HG02840 (cell line): ENCODE results near the gene ARHGAP25.

Source experiments
- ATAC-seq: cut with Tn5 transposase; IDR thresholded peaks from one replicate; pipeline ENCODE4 v1.9.1; 2021; ENCODE audit warnings: mild to moderate bottlenecking, moderate library complexity, moderate number of reproducible peaks; ENCODE audit not compliant: unreplicated experiment, low FRiP score

The ARHGAP25 gene

DNA sequence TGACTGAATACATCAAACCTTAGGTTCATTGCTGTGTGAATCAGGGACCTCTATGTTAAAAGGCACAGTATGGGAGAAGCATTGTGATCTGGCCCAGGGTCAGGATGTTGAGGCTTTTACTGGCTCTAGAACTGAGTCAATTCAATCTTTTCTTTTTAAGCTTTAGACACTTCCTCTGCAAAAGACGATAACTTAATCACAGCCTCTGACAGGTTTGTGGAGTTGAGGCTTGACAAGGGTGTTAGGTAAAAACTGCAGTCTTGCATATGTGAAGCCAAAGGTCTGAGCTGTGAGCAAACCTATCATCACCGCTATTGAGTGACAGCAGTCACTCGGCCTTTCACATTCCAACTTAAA is 17.3 kb upstream of the ARHGAP25 start:
- ATAC-seq = no peak

DNA sequence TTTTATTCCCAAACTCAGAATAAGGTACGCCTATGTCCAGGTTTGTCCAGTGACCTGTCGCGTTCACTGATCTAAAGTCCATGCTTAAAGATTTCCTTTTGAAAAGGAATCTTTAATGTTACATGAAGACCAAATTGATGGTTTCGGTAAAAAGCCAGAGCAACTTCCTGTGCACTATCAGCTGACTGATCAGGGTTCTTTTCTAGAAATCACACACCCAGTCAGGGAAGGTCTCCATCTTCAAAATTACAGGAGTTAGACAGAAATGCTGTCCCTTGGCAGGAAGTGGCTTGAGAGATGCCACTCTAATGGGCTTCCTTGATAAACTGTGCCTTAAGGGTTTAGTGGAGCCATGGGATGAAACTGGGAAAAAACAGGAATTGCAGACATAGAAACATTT is 14.7 kb upstream of the ARHGAP25 start:
- ATAC-seq = no peak

DNA sequence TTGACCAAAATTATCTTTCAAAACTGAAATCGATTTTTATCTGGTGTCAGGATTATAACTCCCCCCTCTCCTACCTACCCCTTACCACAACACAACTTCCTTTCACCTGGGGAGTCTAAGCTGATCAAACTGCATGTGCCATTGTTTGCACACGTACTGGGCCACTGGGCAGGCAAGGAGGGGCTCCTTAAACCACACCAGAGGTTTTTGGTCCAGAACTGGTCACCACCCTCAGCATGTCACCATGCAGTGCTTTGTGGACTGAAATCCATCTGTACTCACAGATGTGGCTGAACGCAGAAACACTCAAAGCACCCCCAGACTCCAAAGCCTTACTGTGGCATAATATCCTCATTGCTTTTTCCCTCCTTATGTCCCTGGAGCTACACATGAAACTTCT is 13.9 kb upstream of the ARHGAP25 start:
- ATAC-seq = no peak

DNA sequence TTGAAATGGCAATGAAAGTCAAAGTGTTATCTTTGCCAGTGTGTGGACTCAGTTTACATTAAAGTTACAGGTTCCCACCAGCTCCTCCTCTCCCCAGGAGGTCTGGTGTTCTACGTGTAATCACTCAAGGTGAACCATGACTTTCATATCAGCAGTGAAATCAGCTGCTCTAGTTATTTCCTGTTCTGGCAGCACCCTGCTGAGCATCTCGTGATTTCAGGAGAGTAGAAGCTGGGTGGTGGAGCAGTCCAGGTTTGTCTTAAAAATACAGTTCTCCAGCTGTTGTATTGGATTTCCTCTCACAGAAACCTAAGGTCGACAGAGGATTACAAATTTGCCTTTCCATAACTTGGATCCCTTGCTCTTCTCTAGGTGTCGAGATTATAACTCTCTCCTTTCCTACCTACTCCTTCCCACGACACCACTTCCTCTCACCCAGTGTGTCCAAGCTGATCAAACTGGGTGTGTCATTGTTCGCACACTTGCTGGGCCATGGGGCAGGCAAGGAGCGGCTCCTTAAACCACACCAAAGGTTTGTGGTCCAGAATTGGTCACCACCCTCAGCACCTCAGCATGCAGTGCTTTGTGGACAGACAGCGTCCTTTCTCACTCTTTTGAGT is 13.0 kb upstream of the ARHGAP25 start:
- no peak for ATAC-seq

DNA sequence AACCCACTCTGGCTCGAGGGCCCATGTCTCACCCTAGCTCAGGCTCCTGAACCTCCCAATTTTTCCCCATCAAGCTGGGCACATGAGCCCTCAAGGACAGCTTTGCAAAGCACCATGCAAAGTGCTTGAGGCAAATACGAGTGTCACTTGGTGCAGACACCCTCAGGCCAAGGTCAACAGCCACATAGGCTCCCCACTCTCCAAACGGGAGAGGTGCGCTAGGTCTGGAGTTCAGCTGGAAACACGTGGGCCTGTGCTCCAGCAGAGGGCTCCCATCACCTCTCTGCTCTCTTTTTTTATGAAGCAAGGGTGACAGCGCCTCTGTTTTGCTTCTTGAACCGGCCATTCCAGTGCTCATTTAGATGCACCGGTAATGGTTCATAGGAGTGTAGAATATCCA is 11.9 kb upstream of the ARHGAP25 start:
- ATAC-seq = no peak

DNA sequence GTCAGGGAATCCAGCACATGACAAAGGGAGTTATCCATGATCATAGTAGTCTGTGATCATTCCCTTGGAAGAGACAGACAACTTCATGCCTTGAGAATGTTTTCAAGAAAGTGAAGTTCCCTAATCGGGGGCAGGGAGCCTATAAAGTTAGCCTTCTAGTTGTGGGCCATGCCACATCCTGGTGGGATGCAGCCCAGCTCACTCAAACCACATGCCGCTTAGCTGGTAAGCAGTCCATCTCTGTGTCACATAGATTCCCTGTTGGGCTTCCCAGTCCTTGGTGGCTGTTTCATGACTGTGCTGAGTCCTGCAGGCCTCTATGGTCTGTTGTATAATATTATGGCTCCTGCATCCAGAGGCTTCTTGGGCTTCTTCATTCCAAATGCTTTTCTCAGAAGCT is 11.4 kb upstream of the ARHGAP25 start:
- no peak for ATAC-seq

DNA sequence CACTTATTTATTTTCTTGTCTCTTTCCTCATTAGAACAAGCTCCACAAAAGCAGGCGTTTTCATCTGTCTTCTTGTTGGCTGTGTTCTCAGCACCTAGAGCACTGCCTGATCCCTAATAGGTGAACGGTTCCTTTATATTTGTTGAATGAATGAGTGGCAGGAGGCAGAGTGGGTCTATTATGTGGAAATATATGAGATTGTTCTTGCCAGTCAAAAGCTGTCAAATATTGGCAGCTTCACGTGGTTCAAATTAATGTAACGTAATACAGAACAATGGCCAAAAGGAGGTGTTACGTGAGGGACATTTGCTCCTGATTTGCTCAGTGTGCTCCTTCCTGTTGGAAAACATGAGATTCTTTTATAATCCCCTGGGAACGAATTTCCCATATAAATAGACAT is 8.5 kb upstream of the ARHGAP25 start:
- no peak for ATAC-seq

DNA sequence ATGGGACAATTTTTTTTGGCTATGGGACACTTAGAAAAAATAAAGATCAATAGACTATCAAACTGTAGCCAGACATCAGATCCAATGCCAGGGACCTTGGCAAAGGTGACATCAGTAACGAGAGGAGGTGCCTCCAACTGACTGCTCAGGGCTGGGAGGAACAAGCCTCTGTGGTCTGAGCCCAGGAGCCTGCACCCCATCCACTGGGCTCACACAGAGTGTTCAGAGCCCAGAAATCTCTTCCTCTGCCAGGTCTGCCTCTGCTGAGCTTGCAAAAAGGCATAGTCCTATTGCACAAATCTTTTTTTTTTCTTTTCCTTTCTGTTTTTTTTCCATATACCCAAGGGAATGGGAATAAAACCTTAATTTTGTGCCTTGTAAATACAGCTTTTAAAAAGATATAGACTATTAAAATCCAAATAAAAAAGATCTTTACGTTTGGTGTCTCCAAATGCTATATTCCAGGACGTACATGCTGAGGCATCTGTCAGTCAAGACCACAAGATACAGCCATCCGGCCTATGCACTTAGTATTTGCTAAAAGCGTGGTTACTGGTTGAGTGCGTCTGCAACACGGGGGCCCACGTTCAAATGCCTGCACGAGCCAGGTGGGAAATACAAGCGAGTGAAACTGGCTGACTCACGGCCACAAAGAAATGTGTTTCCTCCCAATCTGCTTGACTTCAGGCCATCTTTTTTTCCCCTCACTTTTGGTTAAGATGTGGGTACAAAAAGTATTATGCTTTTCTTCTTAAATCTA is 7.8 kb upstream of the ARHGAP25 start:
- peak; percentile 95 for ATAC-seq

DNA sequence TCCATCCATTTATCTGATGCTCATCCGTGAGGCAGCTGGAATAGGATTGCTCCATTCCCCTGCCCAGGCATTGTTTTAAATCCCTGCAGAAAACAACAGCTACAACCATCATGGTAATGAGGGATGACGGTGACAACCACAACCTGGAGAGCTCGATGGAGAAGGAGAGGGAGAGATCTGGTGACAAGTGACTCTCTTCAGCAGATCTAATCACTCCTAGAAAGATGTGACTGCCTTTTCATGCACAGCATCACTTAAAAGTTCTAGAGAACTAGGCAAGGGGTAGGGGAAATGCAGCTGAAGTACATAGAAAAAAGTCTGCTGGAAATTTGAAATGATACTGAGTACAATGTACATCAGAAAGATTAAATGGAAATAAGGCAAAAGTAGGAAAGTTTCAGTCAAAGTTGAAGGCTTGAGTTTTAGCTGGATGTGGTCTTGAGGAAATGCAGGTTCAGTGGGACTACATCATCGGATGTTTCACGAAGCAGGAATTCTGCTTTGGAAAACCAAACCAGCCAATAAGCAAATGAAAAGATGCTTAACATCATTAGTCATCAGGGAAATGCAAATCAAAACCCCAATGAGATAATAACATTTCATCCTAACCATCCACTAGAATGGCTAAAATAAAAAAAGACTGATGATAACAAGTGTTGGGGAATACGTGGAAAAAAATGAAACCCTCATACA is 6.8 kb upstream of the ARHGAP25 start:
- ATAC-seq = no peak

DNA sequence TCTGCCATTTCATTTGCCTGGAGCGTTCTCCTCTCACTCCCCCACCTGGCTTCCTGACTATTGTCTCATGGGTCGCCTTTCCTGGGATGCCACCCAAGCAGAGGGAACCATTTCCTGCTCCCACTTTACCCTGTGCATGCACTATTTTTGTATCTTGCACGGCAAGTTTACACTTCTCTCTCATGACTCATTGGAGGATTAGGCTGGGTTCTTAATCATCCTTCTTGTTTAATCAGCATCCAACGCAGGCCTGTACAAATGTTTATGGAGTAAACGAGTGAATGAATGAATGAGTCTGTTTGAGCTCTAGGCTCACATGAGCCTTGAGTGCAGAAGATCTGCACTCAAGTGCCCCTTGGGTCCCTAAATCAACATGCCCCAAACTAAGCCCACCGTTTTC is 3.8 kb upstream of the ARHGAP25 start:
- no peak for ATAC-seq

DNA sequence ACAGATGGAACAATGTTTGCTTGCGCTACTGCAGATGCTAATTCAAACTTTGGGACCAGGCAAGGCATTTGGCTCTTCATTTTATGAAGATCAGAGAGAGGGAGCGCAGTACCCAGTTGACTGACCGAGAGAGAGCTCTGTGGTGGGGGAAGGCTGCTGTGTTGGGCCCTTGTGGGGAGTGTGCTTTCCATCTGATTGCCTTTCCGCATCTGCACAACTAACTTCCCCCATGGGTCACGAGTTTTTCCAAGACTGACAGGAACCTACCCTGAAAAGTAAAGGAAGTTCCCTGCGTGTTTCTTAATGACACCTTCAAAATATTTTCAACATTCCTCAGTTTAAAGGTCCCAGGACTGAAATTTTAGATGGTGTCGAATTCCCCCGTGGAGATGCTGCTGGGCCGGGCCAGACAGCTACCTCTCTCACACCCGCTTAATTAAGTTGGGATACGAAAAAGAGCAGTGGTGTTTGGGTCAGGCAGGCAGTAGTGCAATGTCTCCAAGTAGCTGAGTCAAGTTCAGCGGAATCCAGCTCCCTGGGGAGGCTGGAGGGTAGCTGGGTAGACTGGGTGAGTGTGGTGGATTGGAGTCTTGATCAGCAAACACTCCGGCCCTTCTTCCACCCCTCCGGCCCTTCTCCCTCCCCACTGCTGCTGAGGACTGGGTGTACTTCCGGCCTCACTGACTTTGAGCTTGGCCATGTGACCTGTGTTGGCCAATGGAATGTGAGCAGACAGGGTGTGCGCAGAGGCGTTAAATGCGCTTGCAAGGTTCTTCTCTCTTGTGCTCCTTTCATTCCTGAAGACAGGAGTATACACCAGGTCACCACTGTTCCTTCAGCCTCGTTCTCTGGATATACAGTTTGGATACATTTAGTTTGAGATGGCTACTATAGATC is 2.3 kb upstream of the ARHGAP25 start:
- ATAC-seq = no peak

DNA sequence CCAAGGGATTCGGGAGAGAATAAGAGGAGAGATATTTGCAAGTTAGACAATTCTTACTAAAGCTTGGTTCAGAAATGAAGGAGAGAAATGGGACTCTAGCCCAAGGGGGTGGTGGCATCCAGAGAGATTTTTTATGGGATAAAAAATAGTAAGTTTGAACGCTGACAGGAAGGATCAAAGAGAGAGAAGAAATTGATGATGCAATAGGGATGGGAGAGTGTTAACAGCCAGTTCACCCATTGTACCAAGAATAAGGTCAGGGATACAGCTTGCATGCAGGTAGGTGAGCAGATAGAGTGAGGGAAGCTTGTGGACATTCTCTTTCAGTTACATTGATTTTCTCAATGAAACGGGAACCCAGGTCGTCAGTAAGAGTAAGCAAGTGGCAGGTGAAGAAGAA is 1.2 kb upstream of the ARHGAP25 start:
- ATAC-seq = no peak

DNA sequence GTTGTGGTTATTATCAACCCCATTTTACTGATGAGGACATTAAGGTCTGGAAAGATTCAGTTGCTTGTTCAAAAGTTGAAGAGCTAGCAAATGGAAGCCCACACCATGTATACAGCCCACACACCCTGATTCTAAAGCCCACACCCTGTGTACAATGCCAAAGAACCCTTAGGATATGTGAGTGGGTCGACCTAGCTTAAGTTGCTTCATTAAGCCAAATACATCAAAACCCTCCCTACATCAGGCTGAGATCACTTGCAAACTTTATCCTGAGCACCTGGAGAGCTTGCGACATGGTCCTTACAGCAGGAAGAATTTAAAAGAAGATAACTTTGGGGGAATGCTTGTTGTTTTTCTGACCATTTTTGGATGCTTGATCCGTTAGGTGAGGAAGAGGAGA is 435 bp upstream of the ARHGAP25 start:
- no peak for ATAC-seq

DNA sequence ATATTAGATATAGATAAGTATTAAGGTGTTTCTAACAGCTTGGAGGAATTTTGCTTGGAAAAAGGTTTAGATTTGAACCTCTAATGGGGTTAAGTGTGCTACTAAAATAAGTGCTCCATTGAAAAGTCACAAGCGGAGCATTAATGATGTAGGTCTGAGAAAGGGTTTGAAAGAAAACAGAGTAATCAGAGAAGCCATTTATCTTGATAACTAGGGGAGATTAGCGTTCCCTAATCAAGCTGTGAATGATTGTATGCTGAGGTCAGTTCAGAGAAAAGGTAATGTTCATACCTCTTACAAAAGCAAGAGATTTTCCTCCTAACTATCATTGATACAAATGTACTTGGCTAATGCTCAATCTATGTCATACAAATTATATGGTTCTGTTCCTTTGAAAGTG is 1.5 kb downstream of the ARHGAP25 start:
- no peak for ATAC-seq

DNA sequence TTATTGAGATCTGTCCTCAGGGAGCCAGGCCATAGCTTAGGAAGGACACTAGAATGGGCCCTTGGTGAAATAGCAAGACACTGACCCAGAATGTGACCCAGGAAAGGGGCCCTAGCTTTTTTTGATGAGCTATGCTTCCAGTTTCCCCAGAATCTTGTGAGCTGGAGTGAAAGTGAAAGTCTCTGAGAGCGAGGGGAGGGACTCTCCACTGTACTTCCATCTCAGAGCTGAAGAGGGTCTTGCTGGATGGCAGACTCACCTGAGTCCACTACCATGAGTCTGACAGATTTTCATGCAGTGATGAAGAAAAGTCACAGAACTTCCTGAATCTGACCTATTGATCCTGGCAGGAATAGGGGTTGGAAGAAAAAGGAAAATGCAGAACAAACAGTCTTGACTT is 3.1 kb downstream of the ARHGAP25 start:
- ATAC-seq = no peak

DNA sequence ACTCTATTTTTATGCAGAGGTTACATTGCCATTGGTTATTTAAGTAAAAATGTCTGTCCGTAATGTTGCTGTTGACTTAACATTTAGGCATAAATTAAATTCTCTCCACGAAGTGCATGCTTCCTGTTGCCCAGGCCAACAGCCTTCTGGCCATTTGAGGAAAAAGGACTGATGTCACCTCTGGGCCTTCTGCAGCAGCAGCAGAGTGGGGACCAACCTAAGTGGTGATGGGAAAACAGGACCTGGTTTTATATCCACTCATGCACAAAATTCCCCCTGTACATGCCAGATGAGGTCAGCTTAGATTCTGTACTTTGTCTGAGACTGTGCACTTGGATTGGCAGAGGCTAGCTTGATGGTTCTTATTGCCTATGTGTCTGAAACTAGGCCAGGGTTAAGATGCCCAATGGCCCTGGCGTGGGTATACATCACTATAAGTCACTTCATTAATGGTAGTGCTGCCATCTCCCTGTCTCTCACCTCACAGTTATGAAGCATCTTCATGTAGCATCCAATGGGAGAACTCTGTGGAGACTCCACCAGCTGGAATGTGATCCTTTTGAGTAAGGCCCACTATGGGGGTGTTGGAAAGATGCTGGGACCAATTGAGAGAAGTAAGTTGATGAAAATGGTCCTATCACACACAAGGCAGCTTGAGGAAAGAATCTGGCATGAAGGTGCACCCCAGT is 4.4 kb downstream of the ARHGAP25 start:
- no peak for ATAC-seq

DNA sequence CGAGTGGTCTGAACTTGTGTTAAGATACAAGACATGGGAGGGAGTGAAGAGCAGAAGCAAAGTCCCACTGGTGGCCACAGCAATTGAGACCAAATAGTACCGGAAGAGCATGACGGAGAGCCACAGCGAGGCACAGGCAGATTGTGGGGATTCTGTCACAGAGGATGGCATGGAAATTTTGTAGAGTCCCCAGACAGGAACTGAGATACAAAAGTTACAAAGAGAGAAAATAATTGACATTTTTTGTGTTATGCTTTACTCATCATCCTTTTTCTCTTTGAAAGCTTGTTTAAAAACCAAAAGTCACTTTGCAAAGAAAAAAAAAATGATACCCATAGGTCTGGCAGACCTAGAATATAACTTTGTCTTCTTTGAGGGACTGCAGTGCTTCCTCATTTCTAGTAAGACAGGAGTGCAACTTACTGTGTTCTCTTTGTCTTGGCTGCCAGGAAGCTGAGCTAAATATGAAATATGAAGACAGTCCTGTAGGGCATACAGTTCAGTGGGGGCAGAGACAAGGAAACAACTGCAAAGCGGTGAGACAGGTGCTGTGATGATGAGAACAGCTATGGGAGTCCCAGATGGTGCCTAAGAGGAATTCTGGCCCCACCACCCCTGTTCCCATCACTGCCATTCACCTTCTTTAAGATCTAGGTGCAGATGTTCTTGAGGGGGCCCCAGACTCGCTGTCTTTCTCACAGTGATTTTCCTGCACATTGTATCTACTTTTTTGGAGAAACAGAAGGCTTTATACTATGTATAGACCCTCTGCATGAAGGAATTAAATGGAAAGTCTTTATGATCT is 5.2 kb downstream of the ARHGAP25 start:
- no peak for ATAC-seq

DNA sequence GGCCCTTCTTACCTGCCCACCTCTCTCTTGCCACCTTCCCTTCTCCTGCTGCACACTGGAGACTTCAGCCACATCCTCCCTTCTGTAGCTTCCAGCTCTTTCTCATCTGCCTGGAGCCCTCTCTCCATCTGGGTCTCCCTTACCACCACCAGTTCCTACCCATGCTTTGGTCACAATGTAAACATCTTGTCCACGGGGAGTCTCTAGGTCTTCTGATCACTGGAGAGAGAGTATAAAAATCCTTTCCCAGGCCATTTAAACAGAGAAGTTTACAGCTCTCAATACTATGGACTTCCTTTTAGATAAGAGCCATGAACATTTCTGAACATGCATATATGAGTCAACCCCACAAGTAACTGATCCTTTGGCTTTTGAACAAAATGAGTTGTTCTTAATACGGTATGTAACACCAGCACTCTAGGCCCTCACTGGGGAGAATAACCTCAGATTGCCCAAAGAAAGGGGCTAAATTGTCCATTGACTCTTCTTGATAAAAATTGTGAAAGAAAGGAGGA is 5.8 kb downstream of the ARHGAP25 start:
- no peak for ATAC-seq

DNA sequence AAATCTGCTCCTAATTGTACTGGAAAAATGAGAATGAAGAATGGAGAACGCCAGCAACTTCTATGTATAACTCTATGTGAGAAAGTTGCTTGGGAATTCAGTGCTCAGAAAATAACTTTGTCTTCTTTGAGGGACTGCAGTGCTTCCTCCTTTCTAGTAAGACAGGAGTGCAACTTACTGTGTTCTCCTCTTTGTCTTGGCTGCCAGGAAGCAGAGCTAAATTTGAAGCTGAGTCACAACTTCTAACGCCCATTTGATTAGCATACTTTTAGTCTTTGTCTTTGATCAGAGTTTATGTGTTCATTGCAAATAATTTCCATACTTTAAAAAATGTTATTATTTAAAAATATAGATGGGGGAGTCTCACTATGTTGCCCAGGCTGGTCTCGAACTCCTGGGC is 6.6 kb downstream of the ARHGAP25 start:
- no peak for ATAC-seq
